Transverse colon (tissue), 4 donors: Measurements from ENCODE around the gene NFIA.

Source experiments
- CTCF ChIP-seq, 5 experiments: fragments of 200-600 bp in 3 of 5; fragments of 450-650 bp in 2 of 5; sonication (generic) in 3 of 5; IDR thresholded peaks; 1 replicate in 2 of 5; 2 replicates in 3 of 5; pipeline ENCODE4 v1.5.1; 2016 to 2017; ENCODE audit warnings: antibody characterized with exemption in 5 of 5, inconsistent platforms in 3 of 5, mild to moderate bottlenecking in 2 of 5, moderate library complexity in 1 of 5
- EP300 ChIP-seq: sonication (generic); formaldehyde crosslinking; IDR thresholded peaks from one replicate; pipeline ENCODE4 v1.6.1; 2017; ENCODE audit warnings: antibody characterized with exemption, low read depth
- POLR2A ChIP-seq: fragments of 450-650 bp; IDR thresholded peaks from one replicate; pipeline ENCODE4 v1.6.1; 2016; ENCODE audit warnings: antibody characterized with exemption, mild to moderate bottlenecking, moderate library complexity
- POLR2AphosphoS5 ChIP-seq, 3 donors: sonication (generic); formaldehyde crosslinking; IDR thresholded peaks; one replicate each; pipeline ENCODE4 v1.6.1; 2016; ENCODE audit warnings: antibody characterized with exemption in 3 of 3

- TF ChIP-seq POLR2AphosphoS5 (IDR thresholded peaks at IDR 0.05): peak; percentile 12 to 21 (median 16)
- no peak for TF ChIP-seq CTCF (IDR thresholded peaks at IDR 0.05)
- TF ChIP-seq EP300: no peak
- no peak for TF ChIP-seq POLR2A
These were observed 159.1 kb downstream of the NFIA start for GRCh38 chr1:61241411-61241838.
